ENCODE data around the gene JSRP1.

- TF ChIP-seq, protein P1, sequence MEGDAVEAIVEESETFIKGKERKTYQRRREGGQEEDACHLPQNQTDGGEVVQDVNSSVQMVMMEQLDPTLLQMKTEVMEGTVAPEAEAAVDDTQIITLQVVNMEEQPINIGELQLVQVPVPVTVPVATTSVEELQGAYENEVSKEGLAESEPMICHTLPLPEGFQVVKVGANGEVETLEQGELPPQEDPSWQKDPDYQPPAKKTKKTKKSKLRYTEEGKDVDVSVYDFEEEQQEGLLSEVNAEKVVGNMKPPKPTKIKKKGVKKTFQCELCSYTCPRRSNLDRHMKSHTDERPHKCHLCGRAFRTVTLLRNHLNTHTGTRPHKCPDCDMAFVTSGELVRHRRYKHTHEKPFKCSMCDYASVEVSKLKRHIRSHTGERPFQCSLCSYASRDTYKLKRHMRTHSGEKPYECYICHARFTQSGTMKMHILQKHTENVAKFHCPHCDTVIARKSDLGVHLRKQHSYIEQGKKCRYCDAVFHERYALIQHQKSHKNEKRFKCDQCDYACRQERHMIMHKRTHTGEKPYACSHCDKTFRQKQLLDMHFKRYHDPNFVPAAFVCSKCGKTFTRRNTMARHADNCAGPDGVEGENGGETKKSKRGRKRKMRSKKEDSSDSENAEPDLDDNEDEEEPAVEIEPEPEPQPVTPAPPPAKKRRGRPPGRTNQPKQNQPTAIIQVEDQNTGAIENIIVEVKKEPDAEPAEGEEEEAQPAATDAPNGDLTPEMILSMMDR (conservative IDR thresholded peaks at IDR 0.05 in 1 of 2, IDR thresholded peaks at IDR 0.05 in 1 of 2; ENCODE audit: low read depth in 1 of 2, low read length in 2 of 2) = no peak
- TF ChIP-seq EZH2 (IDR thresholded peaks at IDR 0.05; ENCODE audit: low read length, missing control alignments) = no peak
Measured at GRCh38 chr19:2232286-2233151, 23.7 kb downstream of the JSRP1 start.

Measured in fibroblast of lung (primary cell).